ENCODE results near the gene CENPT.

CENPT gene, protein sequence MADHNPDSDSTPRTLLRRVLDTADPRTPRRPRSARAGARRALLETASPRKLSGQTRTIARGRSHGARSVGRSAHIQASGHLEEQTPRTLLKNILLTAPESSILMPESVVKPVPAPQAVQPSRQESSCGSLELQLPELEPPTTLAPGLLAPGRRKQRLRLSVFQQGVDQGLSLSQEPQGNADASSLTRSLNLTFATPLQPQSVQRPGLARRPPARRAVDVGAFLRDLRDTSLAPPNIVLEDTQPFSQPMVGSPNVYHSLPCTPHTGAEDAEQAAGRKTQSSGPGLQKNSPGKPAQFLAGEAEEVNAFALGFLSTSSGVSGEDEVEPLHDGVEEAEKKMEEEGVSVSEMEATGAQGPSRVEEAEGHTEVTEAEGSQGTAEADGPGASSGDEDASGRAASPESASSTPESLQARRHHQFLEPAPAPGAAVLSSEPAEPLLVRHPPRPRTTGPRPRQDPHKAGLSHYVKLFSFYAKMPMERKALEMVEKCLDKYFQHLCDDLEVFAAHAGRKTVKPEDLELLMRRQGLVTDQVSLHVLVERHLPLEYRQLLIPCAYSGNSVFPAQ

DNA sequence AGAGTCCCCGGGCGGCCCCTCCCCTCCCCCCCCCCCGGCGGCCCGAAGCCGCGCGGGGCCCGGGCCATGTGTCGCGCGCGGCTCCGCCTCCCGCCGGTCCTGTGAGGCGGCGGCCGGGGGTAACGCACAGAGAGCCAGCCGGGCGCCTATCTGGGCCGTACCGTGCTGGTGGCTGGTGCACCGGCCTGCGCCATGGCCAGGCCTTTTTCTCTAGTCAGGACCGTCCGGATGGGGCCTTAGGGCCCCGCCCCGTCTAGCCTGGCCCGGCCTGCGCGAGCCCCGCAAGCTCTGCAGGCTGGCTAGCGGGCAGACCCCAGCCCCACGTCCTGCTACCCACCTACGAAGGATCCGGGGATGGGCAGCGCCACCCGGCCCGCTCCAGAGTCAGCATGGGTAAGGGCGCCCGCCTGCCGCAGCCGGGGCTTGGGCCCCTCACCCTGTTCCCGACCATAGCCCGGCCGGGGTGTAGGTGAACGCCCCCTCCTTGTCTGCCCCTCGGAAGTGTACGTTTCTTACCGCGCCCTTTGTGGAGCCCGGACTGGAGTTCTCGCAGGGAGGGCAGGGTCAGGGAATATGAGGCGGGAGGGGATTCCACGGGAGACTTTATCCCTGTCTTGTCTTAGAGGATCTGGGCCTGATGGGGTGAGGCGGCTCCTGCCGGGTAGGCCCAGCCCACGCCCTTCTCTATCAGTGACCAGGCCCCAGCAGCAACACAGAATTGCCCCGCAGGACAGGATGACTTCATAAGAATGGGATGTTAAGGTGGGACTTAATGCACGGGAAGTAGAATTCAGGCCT, at the start of gene CENPT:
Gene CENPT, minus strand, starts transcription at position 630 of the 798 bp plus-strand sequence. CDS start 13,834 bp downstream, outside the sequence.
- TF ChIP-seq, protein P1, sequence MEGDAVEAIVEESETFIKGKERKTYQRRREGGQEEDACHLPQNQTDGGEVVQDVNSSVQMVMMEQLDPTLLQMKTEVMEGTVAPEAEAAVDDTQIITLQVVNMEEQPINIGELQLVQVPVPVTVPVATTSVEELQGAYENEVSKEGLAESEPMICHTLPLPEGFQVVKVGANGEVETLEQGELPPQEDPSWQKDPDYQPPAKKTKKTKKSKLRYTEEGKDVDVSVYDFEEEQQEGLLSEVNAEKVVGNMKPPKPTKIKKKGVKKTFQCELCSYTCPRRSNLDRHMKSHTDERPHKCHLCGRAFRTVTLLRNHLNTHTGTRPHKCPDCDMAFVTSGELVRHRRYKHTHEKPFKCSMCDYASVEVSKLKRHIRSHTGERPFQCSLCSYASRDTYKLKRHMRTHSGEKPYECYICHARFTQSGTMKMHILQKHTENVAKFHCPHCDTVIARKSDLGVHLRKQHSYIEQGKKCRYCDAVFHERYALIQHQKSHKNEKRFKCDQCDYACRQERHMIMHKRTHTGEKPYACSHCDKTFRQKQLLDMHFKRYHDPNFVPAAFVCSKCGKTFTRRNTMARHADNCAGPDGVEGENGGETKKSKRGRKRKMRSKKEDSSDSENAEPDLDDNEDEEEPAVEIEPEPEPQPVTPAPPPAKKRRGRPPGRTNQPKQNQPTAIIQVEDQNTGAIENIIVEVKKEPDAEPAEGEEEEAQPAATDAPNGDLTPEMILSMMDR (IDR thresholded peaks at IDR 0.05; ENCODE audit: insufficient read depth, low read depth, low read length, missing control alignments): no peak
- H3K4me3 ChIP-seq (ENCODE audit: low read length): peak within 1 kb of the TSS; percentile 74
- peak; percentile 90 for DNase-seq (ENCODE audit: low read depth)

DNA sequence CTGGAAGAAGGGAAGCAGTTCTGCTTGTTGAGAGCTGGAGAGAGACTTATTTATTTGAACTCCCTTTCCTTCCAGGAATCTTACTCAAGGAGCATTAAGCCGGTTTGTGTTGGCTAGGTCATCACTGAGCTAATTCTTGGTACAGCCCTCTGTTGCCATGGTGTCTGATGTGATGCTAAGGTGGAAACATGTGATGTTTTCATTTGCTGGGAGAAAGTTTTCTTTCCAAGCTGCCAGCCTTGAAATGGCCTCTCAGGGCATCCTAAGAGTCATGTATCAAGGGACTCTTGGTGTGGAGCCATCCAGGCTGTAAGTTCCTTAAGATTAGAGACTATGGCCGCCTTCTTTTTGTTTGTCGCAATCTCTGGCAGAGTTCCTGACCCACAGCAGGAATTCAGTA, 49.7 kb upstream of the CENPT start:
- TF ChIP-seq, protein P1 (IDR thresholded peaks at IDR 0.05; ENCODE audit: insufficient read depth, low read depth, low read length, missing control alignments): no peak
- DNase-seq (ENCODE audit: low read depth): peak; percentile 22
- no peak overlapping the region for H3K4me3 ChIP-seq (ENCODE audit: low read length)

DNA sequence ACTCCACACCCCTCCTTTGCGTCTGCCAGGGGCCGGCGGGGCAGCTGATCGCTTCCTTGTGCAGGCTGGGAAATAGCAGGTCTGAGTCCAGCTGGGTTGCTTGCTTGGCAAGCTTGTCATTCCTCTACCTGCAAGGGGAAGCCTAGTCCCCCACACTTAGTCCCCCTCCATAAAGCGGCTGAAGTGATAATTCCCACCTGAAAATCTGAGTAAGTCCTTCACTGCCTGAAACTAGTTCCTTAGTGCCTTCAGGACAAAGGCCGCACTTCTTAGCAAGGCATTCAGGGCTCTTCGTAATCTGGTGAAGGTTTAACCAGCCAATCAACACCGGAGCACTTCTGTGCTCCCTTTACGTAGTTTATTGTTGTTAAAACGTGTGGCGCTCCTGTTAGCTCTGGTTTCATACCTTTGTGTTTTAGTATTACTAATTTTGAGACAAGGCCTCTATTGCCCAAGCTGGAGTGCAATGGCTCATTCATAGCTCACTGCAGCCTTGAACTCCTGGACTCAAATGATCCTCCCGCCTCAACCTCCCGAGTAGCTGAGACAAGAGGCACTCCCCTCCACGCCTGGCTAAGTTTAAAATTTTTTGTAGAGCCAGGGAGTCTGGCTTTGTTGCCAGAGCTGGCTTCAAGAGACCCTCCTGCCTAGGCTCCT, 46.4 kb upstream of the CENPT start:
- TF ChIP-seq, protein P1 (IDR thresholded peaks at IDR 0.05; ENCODE audit: insufficient read depth, low read depth, low read length, missing control alignments): no peak
- H3K4me3 ChIP-seq (ENCODE audit: low read length): peak overlapping the region; percentile 88
- DNase-seq (ENCODE audit: low read depth): peak; percentile 50

DNA sequence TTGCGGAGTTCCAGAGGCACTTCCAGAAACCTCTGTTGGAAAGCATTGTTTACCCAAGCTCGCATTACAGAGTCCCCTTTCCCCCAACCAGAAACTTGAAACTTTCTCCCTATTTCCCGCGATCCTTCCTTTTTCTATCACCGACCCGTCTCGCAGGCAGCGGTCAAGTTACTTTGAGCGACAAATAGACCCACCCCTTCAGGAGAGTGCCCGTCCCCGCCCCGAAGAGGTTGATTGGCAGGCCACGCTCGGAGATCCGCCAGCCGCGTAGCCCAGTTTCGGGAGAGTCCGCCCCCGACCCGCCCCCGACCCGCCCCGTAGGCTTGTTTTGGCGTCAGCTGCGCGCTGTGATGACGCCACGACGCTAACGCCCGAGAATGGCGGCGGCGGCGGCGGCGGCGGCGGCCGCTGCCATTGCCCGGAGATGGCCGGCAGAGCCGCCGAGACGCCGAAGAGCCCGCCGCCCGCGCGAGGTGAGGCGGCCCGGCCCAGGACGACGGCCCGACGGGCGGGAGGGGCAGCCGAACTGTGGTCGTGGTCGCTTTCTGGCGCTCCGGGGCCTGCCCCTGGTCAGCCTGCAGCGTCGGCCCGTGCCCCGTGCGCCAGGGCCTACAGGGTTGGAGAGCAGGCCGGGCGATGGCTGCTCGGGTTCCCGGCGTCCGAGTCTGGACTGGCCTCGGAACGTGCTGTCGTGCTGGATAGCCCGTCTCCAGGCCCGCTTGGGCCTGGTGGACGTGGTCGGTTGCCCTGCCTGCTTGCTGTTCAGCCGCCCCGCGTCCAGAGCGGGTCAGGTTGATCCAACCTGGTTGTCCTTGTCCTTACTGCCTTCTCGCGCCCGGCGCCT, 45.6 kb upstream of the CENPT start, which contains the start of gene PSKH1:
Gene PSKH1, plus strand, starts transcription at position 356 of the 844 bp plus-strand sequence. CDS start 15,496 bp downstream, outside the sequence.
- peak; percentile 97 for DNase-seq (ENCODE audit: low read depth)
- H3K4me3 ChIP-seq (ENCODE audit: low read length): peak within 1 kb of the TSS; percentile 88
- TF ChIP-seq, protein P1 (IDR thresholded peaks at IDR 0.05; ENCODE audit: insufficient read depth, low read depth, low read length, missing control alignments): no peak

DNA sequence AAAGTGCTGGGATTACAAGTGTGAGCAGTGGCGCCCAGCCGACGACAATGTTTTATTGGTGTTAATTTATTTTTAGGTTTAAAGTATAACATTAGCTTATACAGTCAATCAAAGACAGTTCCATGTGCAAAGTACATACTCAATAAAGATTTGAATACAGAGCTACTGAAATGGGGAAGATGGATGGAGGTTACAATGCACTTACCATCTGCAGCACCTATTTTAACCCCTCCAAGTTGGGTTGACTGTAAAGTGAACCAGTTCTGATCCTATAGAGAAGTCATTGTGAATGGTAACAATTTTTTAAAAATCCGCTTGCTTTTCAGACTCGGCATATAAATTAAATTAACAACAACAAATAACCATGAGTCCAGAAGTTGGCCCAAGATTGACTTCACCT, 44.9 kb upstream of the CENPT start:
- H3K4me3 ChIP-seq (ENCODE audit: low read length): peak overlapping the region; percentile 52
- DNase-seq (ENCODE audit: low read depth): no peak
- TF ChIP-seq, protein P1 (IDR thresholded peaks at IDR 0.05; ENCODE audit: insufficient read depth, low read depth, low read length, missing control alignments): no peak

DNA sequence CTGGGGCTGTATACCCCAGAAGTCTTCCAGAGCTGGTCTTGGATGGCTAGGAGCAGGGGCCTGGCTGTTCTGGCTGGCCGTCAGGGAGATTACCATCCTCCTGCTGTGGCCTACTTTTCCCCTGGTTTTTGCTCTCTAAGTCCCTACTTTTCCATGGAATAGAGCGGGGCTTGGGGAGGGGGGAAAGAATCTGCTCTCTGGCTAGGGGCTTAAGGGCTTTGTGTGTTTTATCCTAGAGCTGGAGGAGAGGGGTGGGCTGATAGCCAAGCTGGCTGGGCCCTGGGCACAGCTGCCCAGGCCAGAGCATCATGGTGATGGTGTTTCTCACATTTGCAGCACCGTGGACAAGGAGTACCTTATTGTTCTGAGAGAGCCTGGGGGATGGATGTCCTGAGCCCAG, 40.8 kb upstream of the CENPT start:
- no peak for DNase-seq (ENCODE audit: low read depth)
- no peak overlapping the region for H3K4me3 ChIP-seq (ENCODE audit: low read length)
- TF ChIP-seq, protein P1 (IDR thresholded peaks at IDR 0.05; ENCODE audit: insufficient read depth, low read depth, low read length, missing control alignments): no peak

All from epithelial cell of esophagus (primary cell).